CD4-positive, alpha-beta T cell treated with Interleukin-1 beta for 1 hour (primary cell): ENCODE results near the gene NSF.
"Not testable (repeated sequence)": the region's sequence is repeated elsewhere in the genome, so short reads cannot be mapped to it uniquely, and the experiment has no call there.

Experiments
- DNase-seq, 2 donors: peaks; one replicate each; pipeline ENCODE4 v3.0.0-alpha.2; 2020 to 2022

NSF gene

GRCh38 chr17:46777943-46778915, 187.8 kb downstream of the NSF start:
- DNase-seq = no peak

- DNase-seq = no peak
These were observed 189.5 kb downstream of the NSF start for GRCh38 chr17:46780003-46780373.

- DNase-seq = peak; percentile 17 to 22
These were observed 191.9 kb downstream of the NSF start for GRCh38 chr17:46782250-46782953.

- no peak for DNase-seq
These were observed 192.6 kb downstream of the NSF start for GRCh38 chr17:46783031-46783593.

GRCh38 chr17:46785696-46786095, 195.2 kb downstream of the NSF start:
- no peak for DNase-seq

GRCh38 chr17:46787478-46787877, 197.0 kb downstream of the NSF start:
- no peak for DNase-seq

GRCh38 chr17:46788300-46788699, 197.8 kb downstream of the NSF start:
- DNase-seq = no peak

GRCh38 chr17:46788796-46789195, 198.3 kb downstream of the NSF start:
- no peak for DNase-seq

- DNase-seq = no peak
These were observed 199.1 kb downstream of the NSF start for GRCh38 chr17:46789610-46790009.

GRCh38 chr17:46790216-46790615, 199.7 kb downstream of the NSF start:
- no peak for DNase-seq

GRCh38 chr17:46791531-46791930, 201.1 kb downstream of the NSF start:
- DNase-seq = no peak

GRCh38 chr17:46792071-46792470, 201.6 kb downstream of the NSF start:
- DNase-seq = no peak

- DNase-seq = not testable (repeated sequence)
These were observed 202.6 kb downstream of the NSF start for GRCh38 chr17:46793023-46793422.

GRCh38 chr17:46793541-46793940, 203.1 kb downstream of the NSF start:
- no peak for DNase-seq

- DNase-seq = no peak
These were observed 203.8 kb downstream of the NSF start for GRCh38 chr17:46794318-46794717.

- no peak for DNase-seq
These were observed 205.0 kb downstream of the NSF start for GRCh38 chr17:46795379-46795952.

GRCh38 chr17:46796084-46796483, 205.6 kb downstream of the NSF start:
- no peak for DNase-seq

- no peak for DNase-seq
These were observed 206.1 kb downstream of the NSF start for GRCh38 chr17:46796524-46796923.

- no peak for DNase-seq
These were observed 206.6 kb downstream of the NSF start for GRCh38 chr17:46796956-46797530.

- no peak for DNase-seq
These were observed 210.1 kb downstream of the NSF start for GRCh38 chr17:46800573-46800972.

GRCh38 chr17:46802800-46803199, 212.3 kb downstream of the NSF start:
- DNase-seq = no peak

GRCh38 chr17:46803544-46803943, 213.1 kb downstream of the NSF start:
- no peak for DNase-seq

GRCh38 chr17:46805771-46806170, 215.3 kb downstream of the NSF start:
- DNase-seq = no peak
